Osteocyte (in vitro differentiated cells): ENCODE measurements around the gene FXYD4. TPM values are rescaled to one million over a fixed set of nuclear protein-coding genes. Genes with fewer than 3 reads are reported as not detected.

Experiments
- DNase-seq: peaks from one replicate; pipeline ENCODE4 v3.0.0; 2021; ENCODE audit warnings: mixed read lengths; ENCODE audit not compliant: unreplicated experiment; ENCODE audit errors: extremely low spot score
- H3K27ac Mint-ChIP-seq: one replicate; pipeline ENCODE4 v1.8.0; 2021; ENCODE audit warnings: mild to moderate bottlenecking, mixed read lengths; ENCODE audit not compliant: unreplicated experiment
- H3K27me3 Mint-ChIP-seq: one replicate; pipeline ENCODE4 v1.8.0; 2021; ENCODE audit warnings: mixed read lengths; ENCODE audit not compliant: unreplicated experiment
- H3K36me3 Mint-ChIP-seq: one replicate; pipeline ENCODE4 v1.8.0; 2021; ENCODE audit warnings: mixed read lengths; ENCODE audit not compliant: unreplicated experiment
- H3K4me1 Mint-ChIP-seq: one replicate; pipeline ENCODE4 v1.8.0; 2021; ENCODE audit warnings: mixed read lengths; ENCODE audit not compliant: unreplicated experiment
- H3K4me3 Mint-ChIP-seq: one replicate; pipeline ENCODE4 v1.8.0; 2021; ENCODE audit warnings: mild to moderate bottlenecking, moderate library complexity, mixed read lengths; ENCODE audit not compliant: unreplicated experiment
- H3K9me3 Mint-ChIP-seq: one replicate; pipeline ENCODE4 v1.8.0; 2021; ENCODE audit warnings: mixed read lengths; ENCODE audit not compliant: unreplicated experiment
- CTCF ChIP-seq: fragments of 200-600 bp; sonication (generic); IDR thresholded peaks from 2 replicates; pipeline ENCODE4 v1.5.0; 2021; ENCODE audit warnings: antibody characterized with exemption, mild to moderate bottlenecking, moderate library complexity
- total RNA-seq: library from RNA; stranded (reverse); gene quantifications from 2 replicates; pipeline ENCODE4 v1.2.1, GENCODE V29; 2021

Gene FXYD4
- total RNA-seq, 1 donor from 2014 or later: not detected

GRCh38 chr10:43399320-43400310, 28.2 kb downstream of the FXYD4 start:
- peaks cover 78% of the 10 kb centered on the region for H3K4me1 Mint-ChIP-seq
- no peak for TF ChIP-seq CTCF
- no peak for DNase-seq

GRCh38 chr10:43401627-43402026, 30.2 kb downstream of the FXYD4 start:
- peak overlapping the region; percentile 80 for H3K27ac Mint-ChIP-seq
- no peak overlapping the region for H3K4me3 Mint-ChIP-seq
- H3K27me3 Mint-ChIP-seq: no peaks in the 10 kb centered on the region
- H3K4me1 Mint-ChIP-seq: peaks cover 83% of the 10 kb centered on the region
- peaks cover 13% of the 10 kb centered on the region for H3K36me3 Mint-ChIP-seq
- H3K9me3 Mint-ChIP-seq: no peaks in the 10 kb centered on the region
- no peak for TF ChIP-seq CTCF
- no peak for DNase-seq

More at GRCh38 chr10:43399320-43400310, 28.2 kb downstream of the FXYD4 start:
- peaks cover 17% of the 10 kb centered on the region for H3K36me3 Mint-ChIP-seq
- peak overlapping the region; percentile 71 for H3K27ac Mint-ChIP-seq
- H3K27me3 Mint-ChIP-seq: no peaks in the 10 kb centered on the region
- no peaks in the 10 kb centered on the region for H3K9me3 Mint-ChIP-seq
- H3K4me3 Mint-ChIP-seq: no peak overlapping the region

GRCh38 chr10:43402176-43402575, 30.7 kb downstream of the FXYD4 start:
- Mint-ChIP-seq H3K36me3 (peaks cover 13% of the 10 kb centered on the region), H3K4me3 (no peak overlapping the region), H3K9me3 (no peaks in the 10 kb centered on the region), H3K4me1 (peaks cover 84% of the 10 kb centered on the region), H3K27me3 (no peaks in the 10 kb centered on the region), H3K27ac (peak overlapping the region; percentile 80)
- TF ChIP-seq CTCF: no peak
- no peak for DNase-seq

- peaks cover 76% of the 10 kb centered on the region for H3K4me1 Mint-ChIP-seq
- no peaks in the 10 kb centered on the region for H3K27me3 Mint-ChIP-seq
- no peak for DNase-seq
- no peak overlapping the region for H3K4me3 Mint-ChIP-seq
- H3K36me3 Mint-ChIP-seq: peaks cover 13% of the 10 kb centered on the region
- H3K9me3 Mint-ChIP-seq: no peaks in the 10 kb centered on the region
- peak overlapping the region; percentile 80 for H3K27ac Mint-ChIP-seq
- no peak for TF ChIP-seq CTCF
These were observed 31.5 kb downstream of the FXYD4 start for GRCh38 chr10:43402880-43403452.
